Naive thymus-derived CD4-positive, alpha-beta T cell (primary cell): ENCODE measurements around the gene S100A2. TPM values are rescaled to one million over a fixed set of nuclear protein-coding genes. Genes with fewer than 3 reads are reported as not detected.

Source experiments
- ATAC-seq: fragments of 150-1000 bp; cut with Tn5 transposase; 2 replicates; pipeline ENCODE4 v1.10.0; 2021; ENCODE audit warnings: mild to moderate bottlenecking, moderate library complexity
- CTCF ChIA-PET: fragments of 350-600 bp; sonication (Branson Sonifier 250); formaldehyde crosslinking; loops from one replicate; lab custom pipeline; 2021; ENCODE audit warnings: antibody characterized with exemption; lab: Charles Lee
- POLR2A ChIA-PET: fragments of 350-600 bp; sonication (Branson Sonifier 250); formaldehyde crosslinking; loops from one replicate; lab custom pipeline; 2021; ENCODE audit warnings: antibody characterized with exemption, inconsistent platforms; lab: Charles Lee
- DNase-seq, 9 donors: peaks; one replicate each; pipeline versions ENCODE4 v3.0.0 to v3.0.0-alpha.2; 2020 to 2022; ENCODE audit warnings: mixed read lengths in 1 of 9
- H3K27ac ChIP-seq: one replicate; pipeline ENCODE4 v1.7.0; 2013; ENCODE audit warnings: mild to moderate bottlenecking, low read depth, low read length, moderate library complexity
- H3K27me3 ChIP-seq, 2 donors: one replicate each; pipeline ENCODE4 v1.7.0; 2013; ENCODE audit warnings: low read length in 2 of 2, mild to moderate bottlenecking in 2 of 2, moderate library complexity in 2 of 2; ENCODE audit not compliant: control insufficient read depth in 2 of 2, insufficient read depth in 2 of 2
- H3K36me3 ChIP-seq, 3 experiments: 1 replicate in 2 of 3; 2 replicates in 1 of 3; pipeline ENCODE4 v1.7.0; 2013; ENCODE audit warnings: low read length in 3 of 3, mild to moderate bottlenecking in 3 of 3, moderate library complexity in 1 of 3; ENCODE audit not compliant: insufficient read depth in 3 of 3, control insufficient read depth in 2 of 3
- H3K4me1 ChIP-seq, 2 donors: one replicate each; pipeline ENCODE4 v1.7.0; 2013; ENCODE audit warnings: low read length in 2 of 2, mild to moderate bottlenecking in 2 of 2, moderate library complexity in 1 of 2; ENCODE audit not compliant: control insufficient read depth in 2 of 2, insufficient read depth in 2 of 2
- H3K4me3 ChIP-seq: 2 replicates; pipeline ENCODE4 v1.7.0; 2013; ENCODE audit warnings: mild to moderate bottlenecking, low read length
- H3K9me3 ChIP-seq, 3 experiments: 1 replicate in 2 of 3; 2 replicates in 1 of 3; pipeline ENCODE4 v1.7.0; 2013; ENCODE audit warnings: low read length in 3 of 3; ENCODE audit not compliant: control insufficient read depth in 2 of 3
- H3K27ac Mint-ChIP-seq, 9 donors: one replicate each; pipeline ENCODE4 v1.8.0; 2020 to 2022; ENCODE audit warnings: mixed read lengths in 9 of 9, mild to moderate bottlenecking in 8 of 9, moderate library complexity in 5 of 9, inconsistent platforms in 2 of 9
- H3K27me3 Mint-ChIP-seq, 5 donors: one replicate each; pipeline ENCODE4 v1.8.0; 2021 to 2022; ENCODE audit warnings: mixed read lengths in 5 of 5, mild to moderate bottlenecking in 1 of 5
- H3K36me3 Mint-ChIP-seq, 5 donors: one replicate each; pipeline ENCODE4 v1.8.0; 2020 to 2022; ENCODE audit warnings: mixed read lengths in 5 of 5, mild to moderate bottlenecking in 3 of 5, inconsistent platforms in 1 of 5
- H3K4me1 Mint-ChIP-seq, 7 donors: one replicate each; pipeline ENCODE4 v1.8.0; 2020 to 2022; ENCODE audit warnings: mixed read lengths in 7 of 7, mild to moderate bottlenecking in 3 of 7, inconsistent platforms in 1 of 7
- H3K4me3 Mint-ChIP-seq, 10 donors: one replicate each; pipeline ENCODE4 v1.8.0; 2020 to 2022; ENCODE audit warnings: mild to moderate bottlenecking in 10 of 10, mixed read lengths in 10 of 10, moderate library complexity in 6 of 10, inconsistent platforms in 2 of 10
- H3K9me3 Mint-ChIP-seq, 11 donors: one replicate each; pipeline ENCODE4 v1.8.0; 2020 to 2022; ENCODE audit warnings: mixed read lengths in 11 of 11, mild to moderate bottlenecking in 4 of 11, inconsistent platforms in 1 of 11, moderate library complexity in 1 of 11
- intact Hi-C, 2 donors: fragments of 100-400 bp; cut with micrococcal nuclease; formaldehyde crosslinking; loops; one replicate each; pipeline ENCODE4 v1.15.1; 2023
- polyA plus RNA-seq, 2 donors: library from polyadenylated mRNA; unstranded; fragments of 300-500 nt; fragmentation: Illumina TruSeq; gene quantifications; one replicate each; pipeline ENCODE4 v1.2.3, GENCODE V29; 2021
- total RNA-seq, 6 experiments: library from RNA in 5 of 6; stranded (reverse) in 5 of 6; gene quantifications; 1 replicate in 5 of 6; 2 replicates in 1 of 6; pipeline ENCODE4 v1.2.3 and lab custom pipeline; 2021 to 2026

Gene S100A2
- total and polyA plus RNA-seq, 7 experiments from 2014 or later: 1.1 TPM; not detected in 6

GRCh38 chr1:153542956-153543711 lies 22.5 kb downstream of the S100A2 start:
- intact Hi-C loops: no loop called here
- H3K36me3 ChIP-seq: peaks cover 0 to 15% (median 11%) of the 10 kb centered on the region in 3 experiments
- H3K4me1 ChIP-seq: peaks cover 63 to 79% of the 10 kb centered on the region in 2 donors
- ATAC-seq (no peak), DNase-seq (no peak)
- Mint-ChIP-seq H3K4me1 (peaks cover 73 to 92% (median 81%) of the 10 kb centered on the region in 7 donors), H3K36me3 (peaks cover 8 to 44% (median 15%) of the 10 kb centered on the region in 5 donors), H3K27me3 (no peaks in the 10 kb centered on the region), H3K4me3 (peak overlapping the region; percentile 42 to 97 (median 88)), H3K9me3 (no peaks in the 10 kb centered on the region), H3K27ac (peak overlapping the region; percentile 81 to 99 (median 98))
- peak overlapping the region; percentile 79 for H3K27ac ChIP-seq
- ChIA-PET POLR2A (interaction anchor here (0.5 to 9.5 kb wide), 6 partner anchors 9 to 79 kb away, joined by 3 to 268 read pairs (median 4); partner anchors contain the start of gene S100A6), CTCF (interaction anchor here (0.6 to 4.9 kb wide), 5 partner anchors 9 to 303 kb away, joined by 3 to 97 read pairs (median 11); partner anchors contain the start of gene S100A6)
- no peaks in the 10 kb centered on the region for H3K27me3 ChIP-seq
- H3K9me3 ChIP-seq: no peaks in the 10 kb centered on the region
- H3K4me3 ChIP-seq: no peak overlapping the region

DNA sequence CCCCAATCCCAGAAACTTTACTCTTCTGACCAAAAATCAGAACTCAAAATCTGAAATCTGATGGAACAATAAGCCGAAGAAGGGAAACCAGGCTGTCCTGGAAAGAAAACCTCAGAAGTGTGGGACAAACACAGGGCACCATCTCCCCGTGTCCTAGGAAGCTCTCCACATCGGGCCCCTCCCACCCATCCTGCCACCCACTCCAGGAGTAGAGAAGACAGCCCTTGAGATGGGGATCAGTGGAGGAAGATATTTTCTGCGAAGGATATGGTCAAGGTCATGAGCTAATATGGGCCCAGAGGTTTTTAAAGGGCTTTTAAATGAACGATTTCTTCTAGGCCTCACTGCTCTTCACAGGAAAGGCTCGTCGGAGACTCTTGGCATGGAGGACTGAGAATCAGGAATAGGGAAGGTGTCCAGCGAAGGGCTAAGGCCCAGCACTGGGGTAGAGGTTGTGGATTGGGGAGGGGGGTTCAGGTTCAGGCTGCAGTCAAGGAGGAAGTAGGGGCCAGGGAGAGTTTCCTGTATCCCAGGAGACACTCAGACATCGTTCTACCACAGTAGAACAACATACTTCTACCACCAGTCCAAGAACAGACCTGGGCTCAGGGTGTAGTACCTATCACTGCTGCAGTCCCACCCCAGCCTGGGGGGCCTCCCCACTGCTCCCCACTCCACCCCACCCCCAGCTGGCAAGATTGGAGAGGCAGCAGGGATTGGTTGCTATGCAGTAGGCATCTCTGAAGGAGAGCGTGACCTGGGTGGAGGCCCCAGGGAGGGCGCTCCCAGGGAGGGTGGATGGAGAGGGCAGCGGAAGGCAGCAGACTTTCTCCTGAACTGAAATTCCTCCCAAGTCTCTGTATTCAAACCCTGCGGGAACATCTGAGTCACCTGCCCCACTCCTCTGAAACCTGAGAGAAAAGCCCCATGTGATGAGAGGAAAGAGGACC lies 23.7 kb downstream of the S100A2 start:
- Mint-ChIP-seq H3K36me3 (peaks cover 8 to 44% (median 15%) of the 10 kb centered on the region in 5 donors), H3K27me3 (no peaks in the 10 kb centered on the region), H3K27ac (peak overlapping the region; percentile 90 to 99 (median 97)), H3K9me3 (no peaks in the 10 kb centered on the region), H3K4me1 (peaks cover 67 to 92% (median 85%) of the 10 kb centered on the region in 7 donors), H3K4me3 (peak overlapping the region; percentile 61 to 97 (median 82))
- ATAC-seq (no peak), DNase-seq (no peak)
- H3K9me3 ChIP-seq: no peaks in the 10 kb centered on the region
- H3K27ac ChIP-seq: peak overlapping the region; percentile 79
- POLR2A ChIA-PET: interaction anchor here (0.5 to 9.5 kb wide), 3 partner anchors 8 to 22 kb away, joined by 3 to 268 read pairs (median 5); partner anchors contain the start of gene S100A6
- CTCF ChIA-PET: interaction anchor here (0.5 to 4.1 kb wide), 7 partner anchors 8 to 304 kb away, joined by 3 to 27 read pairs (median 4); no protein-coding TSS in a partner anchor
- no peaks in the 10 kb centered on the region for H3K27me3 ChIP-seq
- intact Hi-C loops: no loop called here
- H3K36me3 ChIP-seq: peaks cover 0 to 15% (median 11%) of the 10 kb centered on the region in 3 experiments
- H3K4me1 ChIP-seq: peaks cover 66 to 79% of the 10 kb centered on the region in 2 donors
- no peak overlapping the region for H3K4me3 ChIP-seq

DNA sequence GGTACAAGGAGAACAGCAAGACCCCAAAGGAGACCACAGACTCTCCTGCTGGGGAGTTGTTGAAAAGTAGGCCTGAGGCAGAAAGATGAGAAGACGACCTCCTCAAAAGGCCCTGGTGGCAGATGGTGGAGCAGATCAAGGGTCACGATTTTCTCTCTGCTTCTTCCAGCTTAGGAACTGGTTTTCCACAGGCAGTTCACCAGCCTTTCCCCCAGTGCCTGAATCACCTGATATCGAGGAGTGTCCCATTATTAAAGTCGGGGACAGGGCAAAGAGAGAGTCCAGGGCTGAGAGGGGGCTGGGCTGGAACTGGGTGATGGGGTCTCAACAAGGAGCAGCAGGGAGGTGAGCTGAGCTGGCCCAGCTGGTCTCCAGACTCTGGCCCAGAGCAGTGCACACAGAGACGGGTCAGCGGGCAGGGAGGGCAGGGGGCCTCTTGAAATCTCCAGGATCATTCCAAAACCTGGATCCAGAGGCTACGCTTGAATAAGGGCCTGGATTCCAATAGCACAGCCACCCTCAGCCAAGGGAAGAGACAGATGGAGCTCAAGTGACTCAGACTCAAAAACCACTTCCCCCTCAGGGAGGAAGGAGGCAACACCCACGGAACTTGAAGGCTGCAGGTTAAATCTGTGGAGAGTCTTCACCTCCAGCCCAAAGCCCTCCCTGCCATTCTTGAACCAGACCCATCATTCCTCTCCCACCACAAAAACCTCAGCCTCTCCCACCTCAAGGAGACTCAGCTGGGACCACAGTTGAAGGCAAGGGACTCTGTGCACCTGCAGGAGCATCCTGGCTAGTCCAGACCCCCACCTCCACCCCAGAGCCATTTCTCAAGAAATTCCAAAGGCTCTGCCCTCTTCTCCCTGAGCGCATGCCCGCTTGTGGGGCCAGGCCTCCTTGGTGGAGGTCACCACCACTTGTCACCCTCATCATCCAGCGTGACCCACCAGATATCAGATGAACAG lies 25.0 kb downstream of the S100A2 start, which contains the start of gene S100A5:
Gene S100A5 (minus strand): TSS at position 541 of the 968 bp plus-strand sequence. CDS start 743 bp downstream, outside the sequence.
- ATAC-seq (peak; percentile 29), DNase-seq (peak in 8 of 9 donors; percentile 49 to 63 (median 58))
- H3K4me1 Mint-ChIP-seq: peaks cover 65 to 89% (median 85%) of the 10 kb centered on the region in 7 donors
- Histone ChIP-seq H3K4me1 (peaks cover 70 to 74% of the 10 kb centered on the region in 2 donors), H3K9me3 (no peaks in the 10 kb centered on the region), H3K27me3 (no peaks in the 10 kb centered on the region), H3K36me3 (peaks cover 0 to 15% (median 12%) of the 10 kb centered on the region in 3 experiments), H3K4me3 (peak within 1 kb of the TSS; percentile 32), H3K27ac (peak within 1 kb of the TSS; percentile 79)
- H3K9me3 Mint-ChIP-seq: no peaks in the 10 kb centered on the region
- ChIA-PET POLR2A (interaction anchor here (0.9 to 9.5 kb wide), 13 partner anchors 6 to 450 kb away, joined by 3 to 268 read pairs (median 4); partner anchors contain the start of genes CHTOP, RPS27 and S100A6), CTCF (interaction anchor here (0.5 to 3.8 kb wide), 8 partner anchors 7 to 242 kb away, joined by 3 to 14 read pairs (median 4); no protein-coding TSS in a partner anchor)
- H3K36me3 Mint-ChIP-seq: peaks cover 8 to 47% (median 15%) of the 10 kb centered on the region in 5 donors
- H3K27me3 Mint-ChIP-seq: no peaks in the 10 kb centered on the region
- H3K27ac Mint-ChIP-seq: peak within 1 kb of the TSS; percentile 90 to 99 (median 97)
- H3K4me3 Mint-ChIP-seq: peak within 1 kb of the TSS; percentile 61 to 97 (median 79)
- intact Hi-C loops: no loop called here

DNA sequence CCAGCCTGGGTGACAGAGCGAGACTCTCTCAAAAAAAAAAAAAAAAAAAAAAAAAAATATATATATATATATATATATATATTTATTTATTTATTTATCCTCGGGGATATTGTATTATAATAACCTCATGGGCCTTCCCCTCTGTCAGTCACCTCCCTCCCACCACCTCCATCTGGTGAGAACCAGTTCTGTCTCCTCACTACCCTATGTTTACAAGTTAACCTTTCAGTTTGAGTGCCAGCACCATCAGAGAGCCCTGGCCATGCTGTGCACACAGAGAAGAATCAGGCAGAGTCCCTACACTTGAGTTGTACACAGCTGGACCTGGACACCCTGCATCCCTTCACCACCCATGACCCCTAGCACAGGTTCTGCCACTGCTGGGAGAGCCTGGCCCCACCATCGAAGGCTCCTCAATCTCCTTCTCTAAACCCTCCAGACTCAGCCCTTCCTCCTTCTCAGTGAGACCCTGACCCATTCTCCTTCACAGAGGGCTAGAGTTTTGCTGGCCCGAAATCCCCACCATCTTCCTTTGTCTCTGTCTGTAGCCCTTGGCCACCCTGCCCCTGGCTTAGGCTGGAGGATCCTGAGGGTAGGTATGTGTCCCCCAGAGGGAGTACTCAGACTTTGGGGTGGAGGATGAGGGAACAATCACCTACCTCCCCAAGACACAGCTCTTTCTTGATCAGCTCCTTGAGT lies 26.1 kb downstream of the S100A2 start:
- ATAC-seq (no peak), DNase-seq (no peak)
- CTCF ChIA-PET: interaction anchor here (0.6 to 3.8 kb wide), 6 partner anchors 7 to 243 kb away, joined by 3 to 14 read pairs (median 6); no protein-coding TSS in a partner anchor
- peaks cover 0 to 15% (median 14%) of the 10 kb centered on the region in 3 experiments for H3K36me3 ChIP-seq
- peak overlapping the region; percentile 79 for H3K27ac ChIP-seq
- intact Hi-C loops: loop anchor here (5.0 to 10.0 kb wide), 3 partner anchors 118 to 455 kb away; partner anchors contain the start of genes CREB3L4 (in 1 of the 2), RPS27 (in 1 of the 2), SLC39A1 (in 1 of the 2) and SNAPIN (in 1 of the 2)
- Mint-ChIP-seq H3K4me3 (peak overlapping the region; percentile 61 to 97 (median 79)), H3K36me3 (peaks cover 8 to 43% (median 17%) of the 10 kb centered on the region in 5 donors), H3K27ac (peak overlapping the region; percentile 90 to 99 (median 97)), H3K4me1 (peaks cover 62 to 88% (median 83%) of the 10 kb centered on the region in 7 donors), H3K9me3 (no peaks in the 10 kb centered on the region), H3K27me3 (no peaks in the 10 kb centered on the region)
- peaks cover 72% of the 10 kb centered on the region in 2 donors for H3K4me1 ChIP-seq
- H3K9me3 ChIP-seq: no peaks in the 10 kb centered on the region
- no peak overlapping the region for H3K4me3 ChIP-seq
- POLR2A ChIA-PET: interaction anchor here (1.1 to 9.5 kb wide), 8 partner anchors 5 to 451 kb away, joined by 3 to 268 read pairs (median 10); partner anchors contain the start of genes CHTOP, RPS27 and S100A6
- no peaks in the 10 kb centered on the region for H3K27me3 ChIP-seq
